GM23248 (cell line): ENCODE data around the gene SELENOS.

ENCODE experiments used
- EZH2 ChIP-seq: fragments of 200-600 bp; sonication (generic); IDR thresholded peaks from 2 replicates; pipeline ENCODE4 v1.6.1; 2018; ENCODE audit warnings: antibody characterized with exemption, mild to moderate bottlenecking; ENCODE audit not compliant: insufficient read depth, poor library complexity, severe bottlenecking
- EZH2phosphoT487 ChIP-seq: fragments of 200-600 bp; sonication (generic); IDR thresholded peaks from 2 replicates; pipeline ENCODE4 v1.6.1; 2018; ENCODE audit warnings: antibody characterized with exemption, moderate library complexity, mild to moderate bottlenecking, low read depth; ENCODE audit not compliant: insufficient read depth

DNA sequence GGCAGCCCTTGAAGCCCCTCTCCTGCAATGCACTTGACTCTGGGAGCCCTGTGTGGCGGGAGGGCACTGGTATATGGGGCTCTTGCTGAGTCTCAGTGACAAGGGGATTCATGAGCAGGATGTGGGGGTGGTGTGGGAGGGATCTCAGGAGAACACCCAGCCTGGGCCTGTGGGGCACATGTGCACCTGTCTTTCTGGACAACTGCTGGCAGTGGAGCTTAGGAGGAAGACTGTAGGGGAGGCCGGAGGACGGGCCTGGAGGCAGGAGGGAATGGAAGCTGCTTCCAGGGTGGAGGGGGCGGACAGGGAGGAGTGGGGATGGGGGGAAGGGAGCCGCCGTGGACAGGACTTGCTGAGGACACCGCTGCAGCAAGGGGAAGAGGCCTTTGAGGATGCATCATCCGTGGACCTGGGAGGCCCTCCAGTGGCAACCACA lies 28.6 kb upstream of the SELENOS start:
- no peak for TF ChIP-seq EZH2phosphoT487
- no peak for TF ChIP-seq EZH2
